T-helper 22 cell (primary cell): Measurements from ENCODE around the gene SFT2D3.
A peak's percentile ranks its signal among the peaks of the same experiment; 100 is the strongest.

Experiments
- DNase-seq: peaks from one replicate; pipeline ENCODE4 v3.0.0-alpha.2; 2020; ENCODE audit warnings: low read depth

Gene SFT2D3

GRCh38 chr2:127681976-127682857 lies 19.1 kb upstream of the SFT2D3 start:
- no peak for DNase-seq

GRCh38 chr2:127683056-127683455 lies 18.2 kb upstream of the SFT2D3 start:
- DNase-seq, result no peak

- DNase-seq, result no peak
These were observed 17.5 kb upstream of the SFT2D3 start for GRCh38 chr2:127683757-127684156.

GRCh38 chr2:127685410-127686080 lies 15.8 kb upstream of the SFT2D3 start:
- no peak for DNase-seq

GRCh38 chr2:127688405-127688804 lies 12.9 kb upstream of the SFT2D3 start:
- DNase-seq, result no peak

- no peak for DNase-seq
These were observed 10.6 kb upstream of the SFT2D3 start for GRCh38 chr2:127690696-127691095.

- no peak for DNase-seq
These were observed 6.3 kb upstream of the SFT2D3 start for GRCh38 chr2:127694986-127695385.

GRCh38 chr2:127695491-127696472 lies 5.5 kb upstream of the SFT2D3 start:
- no peak for DNase-seq

GRCh38 chr2:127697482-127698180 lies 3.7 kb upstream of the SFT2D3 start:
- no peak for DNase-seq

GRCh38 chr2:127698553-127699355 lies 2.5 kb upstream of the SFT2D3 start:
- DNase-seq, result no peak

GRCh38 chr2:127700527-127701192 lies 637 bp upstream of the SFT2D3 start:
- no peak for DNase-seq

GRCh38 chr2:127701651-127702394 lies 526 bp downstream of the SFT2D3 start:
- DNase-seq, result peak; percentile 68

GRCh38 chr2:127702395-127703009 lies 1.2 kb downstream of the SFT2D3 start:
- no peak for DNase-seq

- DNase-seq, result no peak
These were observed 2.0 kb downstream of the SFT2D3 start for GRCh38 chr2:127703282-127703681.

- no peak for DNase-seq
These were observed 3.5 kb downstream of the SFT2D3 start for GRCh38 chr2:127704641-127705390.

- DNase-seq, result no peak
These were observed 4.2 kb downstream of the SFT2D3 start for GRCh38 chr2:127705391-127706065.

- DNase-seq, result no peak
These were observed 5.1 kb downstream of the SFT2D3 start for GRCh38 chr2:127706215-127706990.
